Measurements from ENCODE around the gene SSR2.

The SSR2 gene

DNA sequence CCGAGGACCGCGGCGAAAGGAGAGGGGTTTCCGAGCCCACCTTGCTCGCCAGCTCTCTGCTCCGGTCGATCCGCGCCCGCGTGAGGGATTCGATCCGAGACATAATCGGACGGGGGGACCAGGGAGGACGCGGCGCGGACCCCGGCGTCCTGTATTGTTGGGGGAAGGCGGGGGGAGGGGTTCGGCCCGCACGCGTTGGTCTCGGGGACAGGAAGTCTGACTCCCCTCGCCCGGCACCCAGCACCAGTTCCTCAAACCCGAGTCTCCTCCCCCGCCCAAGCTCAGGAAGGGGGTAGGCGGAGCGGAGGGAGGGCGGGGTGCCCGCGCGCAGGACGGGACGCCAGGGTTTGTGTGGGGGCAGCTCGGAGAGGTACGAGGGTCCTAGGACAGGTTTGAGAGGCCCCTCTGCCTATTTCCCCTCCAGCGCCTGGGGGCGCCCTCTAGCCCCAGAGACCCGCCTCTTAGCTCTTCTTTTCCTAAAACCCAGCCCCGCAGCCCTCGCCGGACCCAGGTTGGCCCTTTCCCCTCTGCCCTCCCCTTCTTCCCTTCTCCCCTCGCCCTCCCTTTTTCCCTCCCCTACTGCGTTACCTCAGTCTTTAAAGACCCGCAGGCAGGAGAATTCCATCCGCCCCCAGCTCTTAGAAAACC lies 42.3 kb downstream of the SSR2 start, which contains the start of gene ARHGEF2 (continued):
- TF ChIP-seq OSR2 (tag by site-specific recombination; IDR thresholded peaks at IDR 0.05) (no peak), ZNF624 (tag by site-specific recombination; IDR thresholded peaks at IDR 0.05) (no peak), ZBTB1 (tag by site-specific recombination; IDR thresholded peaks at IDR 0.05) (no peak), KLF9 (tag by site-specific recombination; IDR thresholded peaks at IDR 0.05; ENCODE audit: low read depth) (peak; percentile 32; the same call in 1 of the 2 replicates), SP2 (tag by site-specific recombination; IDR thresholded peaks at IDR 0.05) (peak; percentile 77), ZNF777 (tag by site-specific recombination; IDR thresholded peaks at IDR 0.05; ENCODE audit: borderline replicate concordance) (no peak), SALL2 (tag by site-specific recombination; IDR thresholded peaks at IDR 0.05; ENCODE audit: borderline replicate concordance) (no peak), KLF10 (tag by site-specific recombination; IDR thresholded peaks at IDR 0.05) (peak; percentile 22; the same call in 1 of the 2 replicates), ZNF837 (tag by site-specific recombination; IDR thresholded peaks at IDR 0.05) (no peak), SCRT2 (tag by site-specific recombination; IDR thresholded peaks at IDR 0.05) (no peak), ZNF266 (tag by site-specific recombination; IDR thresholded peaks at IDR 0.05; ENCODE audit: low read depth) (no peak), ZNF311 (tag by site-specific recombination; IDR thresholded peaks at IDR 0.05; ENCODE audit: borderline replicate concordance) (no peak), GFI1B (tag by site-specific recombination; IDR thresholded peaks at IDR 0.05) (no peak), ZNF623 (tag by site-specific recombination; IDR thresholded peaks at IDR 0.05) (no peak), ZNF292 (tag by site-specific recombination; IDR thresholded peaks at IDR 0.05; ENCODE audit: borderline replicate concordance, low read depth) (no peak), ZNF768 (tag by site-specific recombination; IDR thresholded peaks at IDR 0.05) (no peak; the same call in 1 of the 2 replicates), ZNF114 (tag by site-specific recombination; IDR thresholded peaks at IDR 0.05) (no peak), OVOL3 (tag by site-specific recombination; IDR thresholded peaks at IDR 0.05) (no peak), ZNF654 (tag by site-specific recombination; IDR thresholded peaks at IDR 0.05; ENCODE audit: low read depth) (no peak), ZNF175 (tag by site-specific recombination; IDR thresholded peaks at IDR 0.05) (no peak), ZNF140 (tag by site-specific recombination; IDR thresholded peaks at IDR 0.05) (no peak), ZNF324 (tag by site-specific recombination; IDR thresholded peaks at IDR 0.05) (no peak), BCL11B (tag by site-specific recombination; IDR thresholded peaks at IDR 0.05; ENCODE audit: low read depth) (no peak; the same call in 1 of the 2 replicates), ZNF76 (tag by site-specific recombination; IDR thresholded peaks at IDR 0.05; ENCODE audit: borderline replicate concordance, low read depth) (no peak), MZF1 (tag by site-specific recombination; IDR thresholded peaks at IDR 0.05; ENCODE audit: borderline replicate concordance) (no peak; the same call in 1 of the 2 replicates), ZNF248 (tag by site-specific recombination; IDR thresholded peaks at IDR 0.05) (no peak), WT1 (tag by site-specific recombination; IDR thresholded peaks at IDR 0.05) (peak; percentile 80), BCL11A (tag by site-specific recombination; IDR thresholded peaks at IDR 0.05; ENCODE audit: low read depth) (peak; percentile 11; the same call in 1 of the 2 replicates), ZNF548 (tag by site-specific recombination; IDR thresholded peaks at IDR 0.05) (no peak)
- TF ChIP-seq, protein P1, sequence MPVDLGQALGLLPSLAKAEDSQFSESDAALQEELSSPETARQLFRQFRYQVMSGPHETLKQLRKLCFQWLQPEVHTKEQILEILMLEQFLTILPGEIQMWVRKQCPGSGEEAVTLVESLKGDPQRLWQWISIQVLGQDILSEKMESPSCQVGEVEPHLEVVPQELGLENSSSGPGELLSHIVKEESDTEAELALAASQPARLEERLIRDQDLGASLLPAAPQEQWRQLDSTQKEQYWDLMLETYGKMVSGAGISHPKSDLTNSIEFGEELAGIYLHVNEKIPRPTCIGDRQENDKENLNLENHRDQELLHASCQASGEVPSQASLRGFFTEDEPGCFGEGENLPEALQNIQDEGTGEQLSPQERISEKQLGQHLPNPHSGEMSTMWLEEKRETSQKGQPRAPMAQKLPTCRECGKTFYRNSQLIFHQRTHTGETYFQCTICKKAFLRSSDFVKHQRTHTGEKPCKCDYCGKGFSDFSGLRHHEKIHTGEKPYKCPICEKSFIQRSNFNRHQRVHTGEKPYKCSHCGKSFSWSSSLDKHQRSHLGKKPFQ (tag by site-specific recombination; IDR thresholded peaks at IDR 0.05): no peak
- TF ChIP-seq, protein P2, sequence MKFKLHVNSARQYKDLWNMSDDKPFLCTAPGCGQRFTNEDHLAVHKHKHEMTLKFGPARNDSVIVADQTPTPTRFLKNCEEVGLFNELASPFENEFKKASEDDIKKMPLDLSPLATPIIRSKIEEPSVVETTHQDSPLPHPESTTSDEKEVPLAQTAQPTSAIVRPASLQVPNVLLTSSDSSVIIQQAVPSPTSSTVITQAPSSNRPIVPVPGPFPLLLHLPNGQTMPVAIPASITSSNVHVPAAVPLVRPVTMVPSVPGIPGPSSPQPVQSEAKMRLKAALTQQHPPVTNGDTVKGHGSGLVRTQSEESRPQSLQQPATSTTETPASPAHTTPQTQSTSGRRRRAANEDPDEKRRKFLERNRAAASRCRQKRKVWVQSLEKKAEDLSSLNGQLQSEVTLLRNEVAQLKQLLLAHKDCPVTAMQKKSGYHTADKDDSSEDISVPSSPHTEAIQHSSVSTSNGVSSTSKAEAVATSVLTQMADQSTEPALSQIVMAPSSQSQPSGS (tag by site-specific recombination; IDR thresholded peaks at IDR 0.05; ENCODE audit: low read depth): no peak; the same call in 1 of the 2 replicates
- TF ChIP-seq, protein P3, sequence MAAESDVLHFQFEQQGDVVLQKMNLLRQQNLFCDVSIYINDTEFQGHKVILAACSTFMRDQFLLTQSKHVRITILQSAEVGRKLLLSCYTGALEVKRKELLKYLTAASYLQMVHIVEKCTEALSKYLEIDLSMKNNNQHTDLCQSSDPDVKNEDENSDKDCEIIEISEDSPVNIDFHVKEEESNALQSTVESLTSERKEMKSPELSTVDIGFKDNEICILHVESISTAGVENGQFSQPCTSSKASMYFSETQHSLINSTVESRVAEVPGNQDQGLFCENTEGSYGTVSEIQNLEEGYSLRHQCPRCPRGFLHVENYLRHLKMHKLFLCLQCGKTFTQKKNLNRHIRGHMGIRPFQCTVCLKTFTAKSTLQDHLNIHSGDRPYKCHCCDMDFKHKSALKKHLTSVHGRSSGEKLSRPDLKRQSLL (tag by site-specific recombination; IDR thresholded peaks at IDR 0.05): no peak

Measured in HEK293 (cell line).